Gastrocnemius medialis (tissue), 4 donors: ENCODE data around the gene ZNF319.

Experiments
- CTCF ChIP-seq, 5 experiments: fragments of 450-650 bp in 3 of 5; fragments of 200-600 bp in 2 of 5; sonication (generic) in 2 of 5; IDR thresholded peaks in 4 of 5; conservative IDR thresholded peaks in 1 of 5; 1 replicate in 4 of 5; 2 replicates in 1 of 5; pipeline ENCODE4 v1.5.1; 2016 to 2019; ENCODE audit warnings: antibody characterized with exemption in 5 of 5, mild to moderate bottlenecking in 3 of 5, moderate library complexity in 3 of 5
- POLR2A ChIP-seq, 2 donors: fragments of 450-650 bp; IDR thresholded peaks; one replicate each; pipeline ENCODE4 v1.6.1; 2017; ENCODE audit warnings: antibody characterized with exemption in 2 of 2, mild to moderate bottlenecking in 2 of 2, moderate library complexity in 2 of 2

GRCh38 chr16:58046936-58047335 lies 46.5 kb upstream of the ZNF319 start:
- no peak for TF ChIP-seq CTCF (IDR thresholded peaks at IDR 0.05 in 4 of 5, conservative IDR thresholded peaks at IDR 0.05 in 1 of 5)
- no peak for TF ChIP-seq POLR2A (IDR thresholded peaks at IDR 0.05)
